Smooth muscle cell (in vitro differentiated cells): ENCODE measurements around the gene ELK4. TPM values are rescaled to one million over a fixed set of nuclear protein-coding genes. Genes with fewer than 3 reads are reported as not detected.

ENCODE experiments used
- DNase-seq: peaks from one replicate; lab custom pipeline; 2025; ENCODE audit not compliant: unreplicated experiment; lab: John Stamatoyannopoulos, UW
- H2AFZ ChIP-seq: fragments of 200-600 bp; sonication (generic); 2 replicates; pipeline ENCODE4 v1.6.0; 2016; ENCODE audit warnings: antibody characterized with exemption, low read depth, mild to moderate bottlenecking
- H3F3A ChIP-seq: fragments of 200-600 bp; sonication (generic); 2 replicates; pipeline ENCODE4 v1.6.0; 2017; ENCODE audit warnings: antibody characterized with exemption, low read depth
- H3K27ac ChIP-seq: fragments of 200-600 bp; sonication (generic); 2 replicates; pipeline ENCODE4 v1.5.1; 2016; ENCODE audit warnings: low read depth, mild to moderate bottlenecking
- H3K27me3 ChIP-seq: fragments of 200-600 bp; sonication (generic); 2 replicates; pipeline ENCODE4 v1.6.1; 2016; ENCODE audit warnings: low read depth, mild to moderate bottlenecking
- H3K36me3 ChIP-seq: fragments of 200-600 bp; sonication (generic); 2 replicates; pipeline ENCODE4 v1.5.1; 2016; ENCODE audit warnings: low read depth
- H3K4me1 ChIP-seq: fragments of 200-600 bp; sonication (generic); 2 replicates; pipeline ENCODE4 v1.5.1; 2016; ENCODE audit warnings: low read depth
- H3K4me2 ChIP-seq: fragments of 200-600 bp; sonication (generic); 2 replicates; pipeline ENCODE4 v1.6.0; 2016; ENCODE audit warnings: mild to moderate bottlenecking
- H3K4me3 ChIP-seq: fragments of 200-600 bp; sonication (generic); 2 replicates; pipeline ENCODE4 v1.5.1; 2016; ENCODE audit warnings: mild to moderate bottlenecking
- H3K79me2 ChIP-seq: fragments of 200-600 bp; sonication (generic); 2 replicates; pipeline ENCODE4 v1.6.0; 2016; ENCODE audit warnings: low read depth, mild to moderate bottlenecking
- H3K9ac ChIP-seq: fragments of 200-600 bp; sonication (generic); 2 replicates; pipeline ENCODE4 v1.6.0; 2016; ENCODE audit warnings: low read depth
- H3K9me3 ChIP-seq: fragments of 200-600 bp; sonication (generic); replicated peaks from 2 replicates; pipeline ENCODE4 v1.5.1; 2016; ENCODE audit warnings: low read depth
- H4K20me1 ChIP-seq: fragments of 200-600 bp; sonication (generic); 2 replicates; pipeline ENCODE4 v1.6.0; 2016; ENCODE audit warnings: low read depth
- CTCF ChIP-seq: fragments of 200-600 bp; sonication (generic); IDR thresholded peaks from 2 replicates; pipeline ENCODE4 v1.5.1; 2017; ENCODE audit warnings: borderline replicate concordance, mild to moderate bottlenecking, antibody characterized with exemption; ENCODE audit not compliant: insufficient read depth, poor library complexity, severe bottlenecking
- WGBS: methylation state at CpG from one replicate; pipeline ENCODE4 v1.1.7; 2016; ENCODE audit warnings: low lambda C conversion rate; 5-methylcytosine and 5-hydroxymethylcytosine counted together
- polyA plus RNA-seq: library from polyadenylated mRNA; unstranded; fragments of >200 nt; fragmentation: Nextera tagmentation; extraction: Ambion mirVana; gene quantifications from 2 replicates; pipeline ENCODE4 v1.2.1, GENCODE V29; 2016
- total RNA-seq: library from RNA; depleted of rRNA; stranded (reverse); fragments of >200 nt; gene quantifications from 2 replicates; pipeline ENCODE4 v1.2.3, GENCODE V29; 2014

Gene ELK4
- total and polyA plus RNA-seq, 2 experiments from 2014 or later = 3.7 to 15.5 TPM

DNA sequence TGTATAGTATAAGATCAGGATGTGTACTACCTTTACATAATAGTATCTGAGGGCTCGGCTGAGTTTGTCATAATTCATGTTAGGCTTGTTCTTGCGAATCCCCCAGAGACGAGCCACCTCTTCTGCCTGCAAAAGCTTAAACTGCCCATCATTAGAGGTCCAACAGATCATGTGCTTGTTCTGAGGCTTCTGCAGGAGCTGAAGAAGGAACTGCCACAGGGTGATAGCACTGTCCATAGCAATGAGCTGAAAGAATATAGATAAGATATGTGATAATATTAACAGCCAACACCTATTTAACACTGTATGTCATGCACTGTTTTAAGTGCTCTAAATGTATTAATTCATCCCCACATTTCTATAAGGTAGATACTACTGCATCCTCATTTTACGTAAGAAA, 8.2 kb downstream of the ELK4 start:
- Histone ChIP-seq H3K36me3 (peaks cover 4% of the 10 kb centered on the region), H3K27me3 (no peaks in the 10 kb centered on the region), H3K4me1 (no peaks in the 10 kb centered on the region), H3K9ac (no peak overlapping the region), H3F3A (no peaks in the 10 kb centered on the region), H3K4me3 (no peak overlapping the region), H3K79me2 (peaks cover 77% of the 10 kb centered on the region), H4K20me1 (peaks cover 62% of the 10 kb centered on the region), H3K4me2 (no peak overlapping the region), H3K9me3 (no peaks in the 10 kb centered on the region), H2AFZ (no peak overlapping the region), H3K27ac (no peak overlapping the region)
- no peak for DNase-seq
- no peak for TF ChIP-seq CTCF
- 96% methylated on average over 4 of the region's 4 CpGs for WGBS

- no peak for TF ChIP-seq CTCF
- H3K4me3 ChIP-seq = no peak overlapping the region
- H3F3A ChIP-seq = no peaks in the 10 kb centered on the region
- no peak overlapping the region for H3K9ac ChIP-seq
- no peak for DNase-seq
- no peaks in the 10 kb centered on the region for H3K9me3 ChIP-seq
- H3K4me2 ChIP-seq = no peak overlapping the region
- H4K20me1 ChIP-seq = peaks cover 28% of the 10 kb centered on the region
- peaks cover 4% of the 10 kb centered on the region for H3K36me3 ChIP-seq
- 93% methylated on average over 6 of the region's 6 CpGs for WGBS
- H3K27ac ChIP-seq = no peak overlapping the region
- H2AFZ ChIP-seq = no peak overlapping the region
- H3K4me1 ChIP-seq = no peaks in the 10 kb centered on the region
- H3K27me3 ChIP-seq = no peaks in the 10 kb centered on the region
- peaks cover 54% of the 10 kb centered on the region for H3K79me2 ChIP-seq
Observed at GRCh38 chr1:205620269-205620668, 11.5 kb downstream of the ELK4 start.

DNA sequence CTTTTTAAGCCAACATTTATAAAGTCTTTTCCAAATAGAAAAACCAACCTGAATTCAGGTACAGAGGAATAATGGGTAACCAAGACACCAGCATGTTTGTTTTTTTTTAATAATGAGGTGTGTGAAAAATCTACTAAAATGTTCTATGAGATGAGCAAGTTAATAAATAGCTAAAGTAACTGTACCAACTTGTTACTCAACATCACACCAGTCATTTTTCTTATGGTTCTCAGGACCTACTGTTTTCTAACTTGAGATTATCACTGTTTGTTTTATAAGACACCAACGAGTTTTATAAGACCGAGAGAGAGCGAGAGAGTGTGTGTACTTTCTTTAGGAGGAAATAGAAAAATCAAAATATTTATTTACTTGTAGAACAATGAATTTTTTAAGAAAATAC, 12.4 kb downstream of the ELK4 start:
- Histone ChIP-seq H2AFZ (no peak overlapping the region), H3K27me3 (no peaks in the 10 kb centered on the region), H3K4me2 (no peak overlapping the region), H3K9ac (no peak overlapping the region), H3K36me3 (peaks cover 4% of the 10 kb centered on the region), H3K4me1 (no peaks in the 10 kb centered on the region), H3K79me2 (peaks cover 50% of the 10 kb centered on the region), H3K27ac (no peak overlapping the region), H3K4me3 (no peak overlapping the region), H4K20me1 (peaks cover 19% of the 10 kb centered on the region), H3K9me3 (no peaks in the 10 kb centered on the region), H3F3A (no peaks in the 10 kb centered on the region)
- TF ChIP-seq CTCF = no peak
- no peak for DNase-seq
- WGBS = 94% methylated on average over 3 of the region's 3 CpGs

- H2AFZ ChIP-seq = no peak overlapping the region
- no peak for TF ChIP-seq CTCF
- no peaks in the 10 kb centered on the region for H3F3A ChIP-seq
- H3K4me3 ChIP-seq = no peak overlapping the region
- H3K9me3 ChIP-seq = no peaks in the 10 kb centered on the region
- H3K4me2 ChIP-seq = no peak overlapping the region
- 97% methylated on average over 1 of the region's 1 CpG for WGBS
- peaks cover 13% of the 10 kb centered on the region for H4K20me1 ChIP-seq
- no peaks in the 10 kb centered on the region for H3K4me1 ChIP-seq
- H3K36me3 ChIP-seq = no peaks in the 10 kb centered on the region
- no peak for DNase-seq
- peaks cover 39% of the 10 kb centered on the region for H3K79me2 ChIP-seq
- H3K27ac ChIP-seq = peak overlapping the region; percentile 55
- H3K27me3 ChIP-seq = no peaks in the 10 kb centered on the region
- no peak overlapping the region for H3K9ac ChIP-seq
Observed at GRCh38 chr1:205616563-205617293, 15.1 kb downstream of the ELK4 start.
